Cardiac muscle cell (in vitro differentiated cells and primary cell): ENCODE data around the gene LPCAT3. TPM values are rescaled to one million over a fixed set of nuclear protein-coding genes. Genes with fewer than 3 reads are reported as not detected.

Experiments
- DNase-seq, 2 donors: peaks; one replicate each; pipeline versions ENCODE4 v3.0.0 to v3.0.0-alpha.2; 2010 to 2017; ENCODE audit warnings: low read depth in 1 of 2, low spot score in 1 of 2
- H3K27ac ChIP-seq: fragments of 200-600 bp; sonication (generic); 2 replicates; pipeline ENCODE4 v1.5.1; 2016
- H3K27me3 ChIP-seq: fragments of 200-600 bp; sonication (generic); 2 replicates; pipeline ENCODE4 v1.6.0; 2016; ENCODE audit warnings: control low read depth
- H3K36me3 ChIP-seq: fragments of 200-600 bp; sonication (generic); 2 replicates; pipeline ENCODE4 v1.5.1; 2016; ENCODE audit warnings: control low read depth
- H3K4me1 ChIP-seq: fragments of 200-600 bp; sonication (generic); 2 replicates; pipeline ENCODE4 v1.8.1; 2017; ENCODE audit warnings: low read depth, mild to moderate bottlenecking, mixed run types
- H3K4me3 ChIP-seq: fragments of 200-600 bp; sonication (generic); 2 replicates; pipeline ENCODE4 v1.5.1; 2016; ENCODE audit warnings: mild to moderate bottlenecking
- H3K9me3 ChIP-seq: fragments of 200-600 bp; sonication (generic); 2 replicates; pipeline ENCODE4 v1.5.1; 2017; ENCODE audit warnings: low read depth, mild to moderate bottlenecking, control low read depth
- polyA plus RNA-seq: library from polyadenylated mRNA; unstranded; fragments of >200 nt; fragmentation: Nextera tagmentation; extraction: Ambion mirVana; gene quantifications from 2 replicates; pipeline ENCODE4 v1.2.1, GENCODE V29; 2016
- total RNA-seq: library from RNA; depleted of rRNA; stranded (reverse); fragments of >200 nt; gene quantifications from 2 replicates; pipeline ENCODE4 v1.2.3, GENCODE V29; 2016
- TF ChIP-seq, protein P1 (sequence below): IDR thresholded peaks from 2 replicates; pipeline ENCODE4 v1.5.1; 2012; ENCODE audit warnings: low read depth, mild to moderate bottlenecking, low read length

LPCAT3 gene
- total and polyA plus RNA-seq, 2 experiments from 2014 or later = 12.0 to 37.8 TPM

DNA sequence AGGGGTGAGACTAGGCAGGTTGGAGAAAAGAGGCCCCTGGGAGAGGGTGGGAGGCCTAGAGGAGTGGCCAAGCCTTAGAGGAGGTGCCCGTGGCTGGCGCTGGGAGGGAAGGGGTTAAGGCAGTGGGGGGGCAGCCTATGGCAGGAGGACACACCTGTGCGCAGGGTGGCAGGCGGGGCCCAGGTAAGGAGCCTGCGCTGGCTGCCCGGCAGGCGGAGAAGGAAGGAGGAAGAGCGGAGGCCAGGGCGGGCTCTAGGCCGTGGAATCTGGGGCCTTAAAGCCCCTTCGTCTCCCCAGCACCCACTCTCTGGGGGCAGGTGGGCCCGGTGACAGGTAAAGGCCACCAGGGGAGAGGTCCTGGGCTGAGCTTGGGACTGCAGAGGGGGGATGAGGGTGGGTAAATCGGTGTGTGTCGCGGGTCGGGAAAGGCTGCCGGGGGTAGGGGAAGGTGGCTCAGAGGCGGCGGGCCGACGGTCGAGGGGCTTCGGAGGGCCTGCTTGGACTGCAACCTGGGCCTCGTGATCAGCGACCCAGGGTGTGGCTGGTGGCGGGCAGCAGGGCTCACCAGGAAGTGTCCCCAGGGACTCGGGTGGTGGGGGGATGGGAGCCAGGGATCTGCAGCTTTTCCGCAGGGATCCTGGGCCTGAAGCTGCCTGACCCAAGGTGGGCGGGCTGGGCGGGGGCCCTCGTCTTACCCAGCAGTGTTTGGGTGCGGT is 55.1 kb downstream of the LPCAT3 start:
- Histone ChIP-seq H3K9me3 (no peaks in the 10 kb centered on the region), H3K4me3 (no peak overlapping the region), H3K27me3 (no peaks in the 10 kb centered on the region), H3K36me3 (peaks cover 29% of the 10 kb centered on the region), H3K4me1 (peaks cover 13% of the 10 kb centered on the region), H3K27ac (no peak overlapping the region)
- no peak for DNase-seq
- TF ChIP-seq, protein P1, sequence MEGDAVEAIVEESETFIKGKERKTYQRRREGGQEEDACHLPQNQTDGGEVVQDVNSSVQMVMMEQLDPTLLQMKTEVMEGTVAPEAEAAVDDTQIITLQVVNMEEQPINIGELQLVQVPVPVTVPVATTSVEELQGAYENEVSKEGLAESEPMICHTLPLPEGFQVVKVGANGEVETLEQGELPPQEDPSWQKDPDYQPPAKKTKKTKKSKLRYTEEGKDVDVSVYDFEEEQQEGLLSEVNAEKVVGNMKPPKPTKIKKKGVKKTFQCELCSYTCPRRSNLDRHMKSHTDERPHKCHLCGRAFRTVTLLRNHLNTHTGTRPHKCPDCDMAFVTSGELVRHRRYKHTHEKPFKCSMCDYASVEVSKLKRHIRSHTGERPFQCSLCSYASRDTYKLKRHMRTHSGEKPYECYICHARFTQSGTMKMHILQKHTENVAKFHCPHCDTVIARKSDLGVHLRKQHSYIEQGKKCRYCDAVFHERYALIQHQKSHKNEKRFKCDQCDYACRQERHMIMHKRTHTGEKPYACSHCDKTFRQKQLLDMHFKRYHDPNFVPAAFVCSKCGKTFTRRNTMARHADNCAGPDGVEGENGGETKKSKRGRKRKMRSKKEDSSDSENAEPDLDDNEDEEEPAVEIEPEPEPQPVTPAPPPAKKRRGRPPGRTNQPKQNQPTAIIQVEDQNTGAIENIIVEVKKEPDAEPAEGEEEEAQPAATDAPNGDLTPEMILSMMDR = no peak

DNA sequence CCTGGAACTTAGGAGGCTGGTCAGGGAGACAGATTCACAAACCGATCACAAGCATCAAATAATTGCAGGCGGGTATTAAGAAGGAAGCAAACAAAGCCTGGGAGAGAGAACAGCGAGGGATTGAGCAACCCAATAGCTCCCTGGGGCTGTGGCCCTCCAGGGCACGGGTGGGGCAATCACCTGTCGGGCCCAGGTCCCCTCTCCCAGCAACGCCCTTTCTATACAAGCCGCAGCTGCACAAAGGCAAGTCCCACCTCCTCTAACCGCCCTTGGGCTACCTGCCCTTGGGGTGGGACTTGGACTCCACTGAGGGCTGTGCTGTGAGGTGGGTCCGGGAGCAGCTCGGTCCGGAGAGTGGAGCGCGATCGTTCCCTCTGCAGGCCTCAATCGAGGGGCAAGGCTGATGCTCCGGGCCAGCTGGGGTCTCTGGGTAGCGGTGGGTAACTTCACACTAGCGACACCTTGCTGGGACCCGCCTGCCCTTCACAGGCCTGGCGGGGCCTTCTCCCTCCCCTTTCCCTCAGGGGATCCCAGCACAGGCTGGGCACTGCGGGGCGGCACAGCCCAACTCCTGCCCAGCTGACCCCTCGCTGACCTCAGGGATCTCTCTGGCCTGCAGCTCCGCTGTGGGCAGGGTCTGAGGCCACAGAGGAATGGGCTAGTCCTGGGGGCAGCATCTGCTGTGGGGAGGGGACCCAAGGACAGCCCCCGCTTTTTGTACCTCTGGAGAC is 55.8 kb downstream of the LPCAT3 start:
- peaks cover 22% of the 10 kb centered on the region for H3K36me3 ChIP-seq
- TF ChIP-seq, protein P1 = no peak
- H3K9me3 ChIP-seq = no peaks in the 10 kb centered on the region
- no peaks in the 10 kb centered on the region for H3K27me3 ChIP-seq
- no peak overlapping the region for H3K4me3 ChIP-seq
- peak overlapping the region; percentile 48 for H3K27ac ChIP-seq
- peaks cover 13% of the 10 kb centered on the region for H3K4me1 ChIP-seq
- DNase-seq = peak in 1 of 2 donors; percentile 9

GRCh38 chr12:6961695-6962284 is 56.5 kb downstream of the LPCAT3 start:
- Histone ChIP-seq H3K27me3 (no peaks in the 10 kb centered on the region), H3K36me3 (peaks cover 16% of the 10 kb centered on the region), H3K9me3 (no peaks in the 10 kb centered on the region), H3K4me3 (no peak overlapping the region), H3K27ac (peak overlapping the region; percentile 48), H3K4me1 (peaks cover 13% of the 10 kb centered on the region)
- peak; percentile 81 to 83 for DNase-seq
- TF ChIP-seq, protein P1 = peak; percentile 71

DNA sequence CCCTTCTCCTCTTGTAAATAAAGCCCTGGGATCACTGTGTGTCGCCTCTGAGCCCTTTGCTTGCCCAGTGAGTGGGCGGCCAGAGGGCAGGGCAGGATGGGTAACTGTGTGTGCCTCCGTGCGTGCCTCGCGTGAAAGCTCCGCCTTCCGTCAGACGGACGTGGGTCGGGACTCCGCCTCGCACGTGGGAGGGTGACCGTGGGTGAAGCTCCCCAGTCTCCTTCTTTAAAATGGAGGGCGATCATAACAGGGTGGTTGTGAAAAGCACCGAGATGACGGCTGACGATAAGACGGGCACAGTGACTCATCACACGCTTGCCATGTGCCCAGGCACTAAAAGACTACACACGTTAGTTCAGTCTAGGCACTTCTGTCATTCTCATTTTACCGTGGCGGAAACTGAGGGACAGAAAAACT is 57.0 kb downstream of the LPCAT3 start:
- Histone ChIP-seq H3K27ac (no peak overlapping the region), H3K4me3 (no peak overlapping the region), H3K4me1 (peaks cover 13% of the 10 kb centered on the region), H3K36me3 (peaks cover 11% of the 10 kb centered on the region), H3K9me3 (no peaks in the 10 kb centered on the region), H3K27me3 (no peaks in the 10 kb centered on the region)
- DNase-seq = peak in 1 of 2 donors; percentile 62
- TF ChIP-seq, protein P1 = no peak

GRCh38 chr12:6960593-6961277 is 57.5 kb downstream of the LPCAT3 start:
- Histone ChIP-seq H3K36me3 (peaks cover 6% of the 10 kb centered on the region), H3K4me3 (no peak overlapping the region), H3K27ac (no peak overlapping the region), H3K4me1 (peaks cover 13% of the 10 kb centered on the region), H3K9me3 (no peaks in the 10 kb centered on the region), H3K27me3 (no peaks in the 10 kb centered on the region)
- TF ChIP-seq, protein P1 = peak; percentile 25
- peak in 1 of 2 donors; percentile 51 for DNase-seq
